ENCODE measurements around the gene POLR2E. TPM values are rescaled to one million over a fixed set of nuclear protein-coding genes. Genes with fewer than 3 reads are reported as not detected.

Gene POLR2E
- total and polyA plus RNA-seq, 2 of the 13 experiments (the other 11 are each of a cell fraction or from before 2014, with no cell fraction given), result 140 to 272 TPM

- DNase-seq (ENCODE audit: low spot score) (no peak), ATAC-seq (no peak), FAIRE-seq (no peak)
- WGBS (ENCODE audit: low lambda C conversion rate), result 95% methylated on average over 39 of the region's 45 CpGs
- Histone ChIP-seq H3K27ac (ENCODE audit: extremely low read length, insufficient read depth, low read length) (no peak overlapping the region), H3K4me3 (replicated peaks in 1 of 3; ENCODE audit: insufficient read depth in 1 of 3, low read depth in 2 of 3, low read length in 3 of 3) (no peak overlapping the region), H2AFZ (ENCODE audit: low read length) (no peak overlapping the region), H3K79me2 (ENCODE audit: insufficient read depth, low read length) (no peaks in the 10 kb centered on the region), H3K4me1 (ENCODE audit: insufficient read depth, low read length) (peaks cover 29% of the 10 kb centered on the region), H3K27me3 (ENCODE audit: control insufficient read depth in 1 of 2, insufficient read depth in 2 of 2, low read length in 2 of 2) (no peaks in the 10 kb centered on the region), H3K9me3 (ENCODE audit: low read length) (no peaks in the 10 kb centered on the region), H3K4me2 (ENCODE audit: low read depth, low read length) (no peak overlapping the region), H4K20me1 (ENCODE audit: insufficient read depth, low read length) (peaks cover 3% of the 10 kb centered on the region; the same call in 1 of the 2 replicates), H3K9ac (ENCODE audit: insufficient read depth, low read depth, low read length) (no peak overlapping the region), H3K36me3 (replicated peaks in 1 of 2; ENCODE audit: control insufficient read depth in 1 of 2, insufficient read depth in 2 of 2, low read length in 2 of 2) (peaks cover 0 to 7% of the 10 kb centered on the region in 2 experiments; a peak in 4 of 5 replicates)
- TF ChIP-seq ZNF772 (CRISPR knock-in tag; IDR thresholded peaks at IDR 0.05), result no peak
- peak; percentile 45; the same call in 1 of the 2 replicates for TF ChIP-seq ZBTB33 (CRISPR knock-in tag; IDR thresholded peaks at IDR 0.05)
- no peak for TF ChIP-seq AGO2 (optimal IDR thresholded peaks at IDR 0.05; ENCODE audit: low read depth, low read length)
- no peak for TF ChIP-seq SMARCE1 (IDR thresholded peaks at IDR 0.05; ENCODE audit: borderline replicate concordance)
- TF ChIP-seq SIN3A (IDR thresholded peaks at IDR 0.05; ENCODE audit: borderline replicate concordance, low read depth, low read length), result no peak
- ChIA-PET POLR2A (no interaction called here), CTCF (ENCODE audit: low intra/inter-chr PET ratio, low total read pairs) (no interaction called here)
- no TSS peak for BruUV-seq (replicated peaks)
- intact Hi-C loops (cut with micrococcal nuclease; ENCODE audit: unreplicated experiment), result no loop called here
- in situ Hi-C loops (cut with HindIII; ENCODE audit: extremely low pct_ligation_motif_present, low pct_unique_long_range_greater_than_20kb), result no loop called here
Measured at GRCh38 chr19:1079566-1080111, 15.5 kb downstream of the POLR2E start.

DNA sequence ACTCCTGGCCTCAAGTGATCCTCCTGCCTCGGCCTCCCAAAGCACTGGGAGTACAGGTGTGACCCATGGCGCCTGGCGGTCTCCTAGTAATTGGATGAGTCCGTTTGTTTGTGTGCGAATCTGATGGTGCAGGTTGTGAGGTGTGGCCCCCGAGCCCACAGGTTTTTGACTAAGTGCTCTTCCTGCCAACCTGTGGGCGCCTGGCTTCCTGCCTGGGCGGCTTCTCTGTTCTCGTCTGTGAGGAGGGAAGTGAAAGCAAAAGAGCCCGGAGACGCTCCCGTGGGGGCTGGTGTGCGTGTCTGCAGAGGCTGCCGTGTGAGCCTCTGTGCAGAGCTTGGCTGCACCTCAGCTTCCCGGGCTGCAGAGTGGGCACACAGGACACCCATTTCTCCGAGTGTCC lies 18.2 kb downstream of the POLR2E start:
- Histone ChIP-seq H3K27ac (ENCODE audit: extremely low read length, insufficient read depth, low read length) (no peak overlapping the region), H3K9me3 (ENCODE audit: low read length) (no peaks in the 10 kb centered on the region), H2AFZ (ENCODE audit: low read length) (no peak overlapping the region), H3K36me3 (replicated peaks in 1 of 2; ENCODE audit: control insufficient read depth in 1 of 2, insufficient read depth in 2 of 2, low read length in 2 of 2) (peaks cover 0 to 2% of the 10 kb centered on the region in 2 experiments; a peak in 3 of 5 replicates), H3K9ac (ENCODE audit: insufficient read depth, low read depth, low read length) (no peak overlapping the region), H3K79me2 (ENCODE audit: insufficient read depth, low read length) (no peaks in the 10 kb centered on the region), H4K20me1 (ENCODE audit: insufficient read depth, low read length) (peaks cover 3% of the 10 kb centered on the region; the same call in 1 of the 2 replicates), H3K4me1 (ENCODE audit: insufficient read depth, low read length) (peaks cover 38% of the 10 kb centered on the region), H3K27me3 (ENCODE audit: control insufficient read depth in 1 of 2, insufficient read depth in 2 of 2, low read length in 2 of 2) (no peaks in the 10 kb centered on the region), H3K4me2 (ENCODE audit: low read depth, low read length) (no peak overlapping the region), H3K4me3 (replicated peaks in 1 of 3; ENCODE audit: insufficient read depth in 1 of 3, low read depth in 2 of 3, low read length in 3 of 3) (no peak overlapping the region)
- FAIRE-seq, result no peak
- intact Hi-C loops (cut with micrococcal nuclease; ENCODE audit: unreplicated experiment) (no loop called here), in situ Hi-C loops (cut with HindIII; ENCODE audit: extremely low pct_ligation_motif_present, low pct_unique_long_range_greater_than_20kb) (no loop called here)
- CTCF ChIA-PET (ENCODE audit: low intra/inter-chr PET ratio, low total read pairs), result no interaction called here
- TF ChIP-seq ZNF768 (CRISPR knock-in tag; IDR thresholded peaks at IDR 0.05), result 0 out of 2 replicates have a peak, but pooled peaks have one; percentile 10
- no peak for TF ChIP-seq POGK (CRISPR knock-in tag; conservative IDR thresholded peaks at IDR 0.05)
- TF ChIP-seq POLR2AphosphoS5 (IDR thresholded peaks at IDR 0.05; ENCODE audit: low read depth, low read length), result no peak
- peak; percentile 62 for TF ChIP-seq ZNF629 (CRISPR knock-in tag; conservative IDR thresholded peaks at IDR 0.05)
- TF ChIP-seq, protein P1, sequence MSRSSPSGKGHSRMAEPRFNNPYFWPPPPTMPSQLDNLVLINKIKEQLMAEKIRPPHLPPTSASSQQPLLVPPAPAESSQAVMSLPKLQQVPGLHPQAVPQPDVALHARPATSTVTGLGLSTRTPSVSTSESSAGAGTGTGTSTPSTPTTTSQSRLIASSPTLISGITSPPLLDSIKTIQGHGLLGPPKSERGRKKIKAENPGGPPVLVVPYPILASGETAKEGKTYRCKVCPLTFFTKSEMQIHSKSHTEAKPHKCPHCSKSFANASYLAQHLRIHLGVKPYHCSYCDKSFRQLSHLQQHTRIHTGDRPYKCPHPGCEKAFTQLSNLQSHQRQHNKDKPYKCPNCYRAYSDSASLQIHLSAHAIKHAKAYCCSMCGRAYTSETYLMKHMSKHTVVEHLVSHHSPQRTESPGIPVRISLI (CRISPR knock-in tag; IDR thresholded peaks at IDR 0.05; ENCODE audit: borderline replicate concordance), result no peak
- BruUV-seq (replicated peaks), result no TSS peak
- DNase-seq (ENCODE audit: low spot score), result no peak
- no peak for ATAC-seq
- 88% methylated on average over 15 of the region's 16 CpGs for WGBS (ENCODE audit: low lambda C conversion rate)
- POLR2A ChIA-PET, result interaction anchor here (0.7 kb wide), 1 partner anchor 10 kb away, joined by 3 read pairs; no protein-coding TSS in a partner anchor
